Activated CD4-positive, alpha-beta T cell treated with anti-CD3 and anti-CD28 coated beads, Interleukin-2, Interleukin-4, amounts not matched to agents 100 ng/mL and 50 ng/mL, durations not matched to agents 16 hours and 8 hours (primary cell): ENCODE results near the gene FDPS.

Source experiments
- DNase-seq: peaks from one replicate; pipeline ENCODE4 v3.0.0-alpha.2; 2020; ENCODE audit warnings: low spot score

The FDPS gene

DNA sequence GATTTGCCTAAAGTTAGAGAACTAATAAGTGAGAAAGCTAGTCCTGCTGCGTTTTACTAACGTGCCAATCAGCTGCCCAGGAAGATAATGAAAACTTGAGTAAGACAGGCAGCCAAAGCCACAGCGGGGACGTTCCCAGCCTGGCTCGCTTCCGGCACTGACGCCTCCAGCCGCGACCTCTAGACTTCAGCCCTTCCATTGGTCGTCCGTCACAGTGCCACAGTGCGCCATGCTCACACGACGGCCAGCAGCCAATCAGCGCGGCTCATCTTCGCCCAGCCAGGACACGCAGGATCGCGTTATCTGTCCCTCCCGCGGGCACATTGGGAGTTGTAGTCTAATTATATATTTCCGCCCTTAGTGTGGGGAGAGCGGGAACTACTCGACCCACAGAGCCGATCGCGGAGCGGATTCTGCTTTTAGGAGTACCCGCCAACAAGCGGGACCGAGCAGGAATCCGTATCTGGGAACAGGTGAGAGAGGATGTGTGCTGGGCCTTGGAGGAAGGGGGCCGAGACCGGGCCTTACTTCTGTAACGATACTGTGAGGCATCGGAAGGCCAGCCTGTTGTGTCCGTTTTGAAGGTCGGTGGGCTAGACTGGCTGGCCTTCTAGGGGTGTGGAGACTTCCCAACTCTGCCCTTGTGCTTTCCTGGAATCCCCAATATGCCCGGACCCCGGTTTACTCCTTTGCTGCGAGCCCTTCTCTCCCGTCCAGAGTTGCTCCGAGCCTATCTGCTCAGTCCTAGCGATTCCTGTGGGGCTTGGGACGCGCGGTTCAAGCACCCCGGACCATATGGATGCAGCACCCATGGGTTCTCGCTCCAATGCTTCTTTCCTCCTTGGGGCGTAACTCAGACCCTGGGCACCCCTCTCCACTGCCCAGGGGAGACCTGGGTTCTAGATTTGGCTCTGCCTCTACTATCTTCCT, at the start of gene FDPS:
Gene FDPS (plus strand): TSS at position 374 of the 930 bp plus-strand sequence. CDS start 924 bp downstream, outside the sequence.
- DNase-seq, result peak; percentile 99

DNA sequence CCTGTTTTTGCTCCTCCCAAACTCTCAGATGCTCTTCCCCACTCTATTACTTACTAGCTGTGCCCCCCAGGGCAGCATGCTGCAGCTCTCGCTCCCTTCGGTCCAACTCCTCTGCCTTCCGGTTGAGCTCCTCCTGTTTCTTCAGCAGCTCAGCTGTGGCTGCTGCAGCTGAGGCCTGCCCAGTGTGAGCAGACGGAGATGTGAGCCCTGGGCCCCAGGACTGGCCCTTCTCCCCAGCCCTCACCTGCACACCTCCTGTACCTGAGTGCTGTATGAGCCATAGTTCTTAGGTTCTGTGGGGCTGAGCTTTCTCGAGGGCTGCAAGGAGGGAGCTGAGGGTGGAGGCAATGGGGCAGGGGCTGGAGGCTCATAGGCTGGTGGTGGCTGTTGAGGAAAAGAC, 48.4 kb upstream of the FDPS start:
- no peak for DNase-seq

DNA sequence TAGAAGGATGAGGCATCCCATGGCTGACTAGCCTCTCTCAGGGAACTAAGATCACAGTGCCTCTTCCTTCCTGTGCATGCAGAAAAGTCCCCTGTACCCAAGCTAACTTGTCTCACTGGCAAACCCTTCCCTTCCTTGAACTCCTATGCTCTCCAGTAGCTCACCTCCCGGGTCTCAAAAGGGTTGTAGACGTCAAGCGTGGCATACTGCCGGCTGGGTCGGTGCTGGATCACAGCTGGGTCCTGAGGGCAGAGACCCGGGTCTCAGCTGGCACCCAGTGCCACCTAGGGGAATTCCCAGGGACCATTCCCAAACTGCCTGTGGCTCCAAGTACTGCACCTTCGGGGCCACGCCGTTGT, 47.2 kb upstream of the FDPS start:
- peak; percentile 46 for DNase-seq

DNA sequence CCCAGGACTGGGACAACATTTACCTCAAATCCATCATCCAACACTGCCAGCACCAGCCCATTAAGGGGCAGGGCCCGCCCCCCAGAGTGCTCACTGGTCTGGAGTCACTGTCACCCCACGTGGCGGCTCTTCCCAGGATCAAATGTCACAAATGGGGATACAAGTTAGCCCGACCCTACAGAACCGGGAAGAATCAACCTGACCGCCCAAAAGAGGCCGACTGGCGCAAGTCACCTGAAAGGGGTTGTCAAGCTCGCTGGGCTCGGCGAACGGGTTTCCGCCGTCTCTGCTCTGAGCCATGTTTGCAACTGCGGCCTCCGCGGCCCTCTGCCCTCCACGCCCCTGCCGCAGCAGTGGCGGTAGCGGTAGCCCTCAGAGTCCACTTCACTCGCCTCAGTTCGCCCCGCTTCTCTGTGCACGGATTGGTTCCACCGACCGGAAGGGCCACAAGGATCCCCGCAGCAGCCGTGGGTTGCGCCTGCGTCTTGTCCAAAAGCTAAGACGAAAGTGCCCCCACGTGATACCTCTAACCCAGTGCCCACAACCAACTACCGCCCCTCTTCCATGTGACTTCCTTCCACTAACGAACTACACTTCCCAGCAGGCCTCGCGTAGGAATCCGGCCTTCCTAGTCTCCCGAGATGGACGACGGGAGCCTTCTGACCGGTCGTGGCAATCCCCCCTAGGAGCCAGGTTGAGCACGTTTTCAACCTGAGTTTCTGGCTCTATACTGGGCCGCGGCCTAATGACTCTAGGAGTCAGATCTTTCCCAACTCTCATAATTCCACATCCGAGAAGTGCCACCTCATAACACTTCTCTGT, 46.6 kb upstream of the FDPS start, which contains the start of gene SCAMP3:
Gene SCAMP3 (minus strand): TSS at position 509 of the 822 bp plus-strand sequence. CDS start 209 bp downstream, at position 300.
- peak; percentile 95 for DNase-seq

DNA sequence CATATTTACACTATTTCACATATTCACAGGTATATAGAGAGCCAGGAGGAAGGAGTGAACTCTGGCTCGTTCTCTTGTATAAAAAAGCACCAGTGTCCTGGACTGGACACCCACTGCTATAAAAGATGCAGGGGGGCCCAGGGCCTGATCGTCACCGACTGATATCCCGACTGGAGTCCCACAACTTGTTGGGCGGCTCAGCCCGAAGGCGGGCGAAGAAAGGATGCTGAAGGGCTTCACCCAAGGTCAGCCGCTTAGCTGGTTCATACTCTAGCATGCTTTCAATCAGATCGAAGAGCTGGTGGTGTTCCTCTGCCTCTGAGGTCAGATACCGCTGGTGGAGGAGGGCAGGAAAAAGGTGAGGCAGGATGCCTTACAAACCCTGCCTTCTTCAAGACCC, 45.6 kb upstream of the FDPS start:
- no peak for DNase-seq

DNA sequence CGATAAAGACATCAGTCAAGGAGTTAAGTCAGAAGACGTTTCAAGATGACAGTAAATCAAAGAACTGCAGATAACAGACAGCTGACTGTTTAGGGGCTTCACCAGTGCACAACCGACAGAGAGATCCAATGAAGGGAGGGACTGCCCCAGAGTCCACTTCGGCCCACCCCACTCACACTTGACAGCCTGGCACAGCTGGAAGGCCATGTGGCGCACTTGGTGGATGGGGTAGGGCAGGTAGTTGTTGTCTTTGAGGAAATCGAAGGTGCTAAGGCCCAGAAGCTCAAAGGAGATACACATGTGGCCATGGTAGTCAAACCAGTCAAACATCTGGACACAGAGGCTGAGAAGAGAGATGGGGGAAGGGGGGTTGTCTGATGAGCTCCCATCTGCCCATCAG, 42.1 kb upstream of the FDPS start:
- no peak for DNase-seq

DNA sequence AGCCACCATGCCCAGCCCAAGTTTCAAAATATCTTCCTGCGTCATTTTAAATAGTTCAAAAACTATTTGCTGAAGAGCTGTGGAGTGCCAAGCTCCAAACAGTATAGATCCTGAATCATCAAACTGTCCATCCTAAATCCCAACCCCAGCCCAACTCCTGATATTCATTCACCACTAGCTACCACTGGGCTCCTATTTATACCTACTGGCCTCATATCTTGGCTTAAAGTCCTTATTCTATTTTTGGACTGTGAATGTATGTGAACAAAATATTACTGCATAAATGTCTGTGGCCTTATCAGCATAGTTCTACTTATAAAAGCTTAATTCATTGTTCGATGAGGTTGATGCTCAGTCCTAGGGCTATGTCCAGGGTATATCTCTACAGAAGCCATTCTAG, 41.3 kb upstream of the FDPS start:
- no peak for DNase-seq

DNA sequence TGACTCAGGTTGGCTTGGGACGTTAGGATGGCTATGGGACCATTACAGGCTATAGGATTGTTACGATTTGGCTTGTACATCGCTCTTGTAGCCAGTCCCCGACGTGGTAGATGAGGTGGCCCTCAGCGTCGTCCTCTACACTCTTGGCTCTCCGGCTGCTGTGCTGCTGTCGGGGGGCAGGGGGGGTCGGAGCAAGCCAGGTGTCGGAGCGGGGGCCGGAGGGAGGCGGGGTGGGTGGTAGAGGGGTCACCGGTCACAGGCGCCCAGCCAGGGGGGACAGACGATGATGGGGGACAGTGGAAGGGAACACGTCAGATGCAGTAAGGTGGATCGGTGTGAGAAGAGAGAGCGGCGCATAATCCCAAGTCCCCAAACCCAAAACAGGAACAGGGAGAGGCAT, 40.0 kb upstream of the FDPS start:
- no peak for DNase-seq

DNA sequence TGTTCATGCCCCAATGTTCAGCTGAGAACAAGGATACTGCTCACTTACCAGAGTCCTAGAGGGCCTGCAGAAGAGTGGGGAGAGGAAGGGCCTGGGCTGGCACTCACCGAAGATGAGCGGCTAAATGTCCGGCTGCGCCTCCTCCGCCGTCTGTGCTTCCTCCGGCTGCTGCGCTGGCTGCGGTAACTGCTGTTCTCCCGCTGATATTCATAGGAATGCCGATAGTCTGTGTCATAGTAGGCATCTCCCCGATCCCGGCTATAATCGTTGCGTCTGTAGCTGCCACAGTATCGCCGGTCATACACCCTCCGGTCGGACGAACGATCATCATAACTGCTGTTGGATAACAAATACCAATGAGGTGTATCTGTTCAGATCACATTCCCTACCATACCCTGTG, 39.3 kb upstream of the FDPS start:
- no peak for DNase-seq

DNA sequence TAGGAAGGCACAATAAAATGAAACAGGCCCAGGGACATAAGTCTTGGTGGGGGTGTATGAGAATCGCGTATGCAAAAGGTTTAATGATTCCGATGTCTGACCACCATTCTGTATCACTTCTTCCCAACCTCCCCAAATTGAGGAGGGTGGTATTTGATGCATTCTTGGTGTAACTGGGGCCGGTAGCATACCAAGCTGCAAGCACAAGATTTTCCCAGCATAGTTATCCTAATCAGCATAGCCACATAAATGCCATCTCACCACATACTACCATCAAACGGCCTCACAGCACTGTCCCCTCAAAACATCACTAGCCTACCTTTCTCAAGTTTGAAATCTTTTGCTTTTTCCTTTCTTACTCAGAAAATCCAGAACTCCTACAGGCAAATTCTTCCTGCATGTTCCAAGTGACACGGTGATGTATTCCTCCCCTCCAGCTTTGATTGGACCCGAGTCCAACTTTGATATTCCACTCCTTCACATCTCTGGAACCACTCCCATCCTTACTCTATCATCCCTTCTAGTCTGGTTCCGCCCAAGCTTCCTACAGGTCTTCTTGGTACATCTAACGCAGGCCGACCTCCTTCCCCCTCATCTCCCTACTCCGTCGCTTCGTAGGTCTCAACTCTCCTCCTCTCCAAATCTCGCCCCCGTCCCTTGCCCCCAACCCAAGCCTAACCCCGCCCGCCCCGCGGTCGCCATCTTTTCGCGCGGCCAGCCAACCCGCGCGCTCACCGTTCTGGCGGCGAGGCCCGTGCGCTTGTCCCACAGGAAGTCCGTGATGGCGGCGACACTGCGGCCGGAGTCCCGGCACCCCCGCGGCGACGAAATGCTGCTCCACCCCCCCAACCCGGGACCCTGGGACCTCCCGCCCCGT, 36.0 kb upstream of the FDPS start:
- DNase-seq, result no peak

DNA sequence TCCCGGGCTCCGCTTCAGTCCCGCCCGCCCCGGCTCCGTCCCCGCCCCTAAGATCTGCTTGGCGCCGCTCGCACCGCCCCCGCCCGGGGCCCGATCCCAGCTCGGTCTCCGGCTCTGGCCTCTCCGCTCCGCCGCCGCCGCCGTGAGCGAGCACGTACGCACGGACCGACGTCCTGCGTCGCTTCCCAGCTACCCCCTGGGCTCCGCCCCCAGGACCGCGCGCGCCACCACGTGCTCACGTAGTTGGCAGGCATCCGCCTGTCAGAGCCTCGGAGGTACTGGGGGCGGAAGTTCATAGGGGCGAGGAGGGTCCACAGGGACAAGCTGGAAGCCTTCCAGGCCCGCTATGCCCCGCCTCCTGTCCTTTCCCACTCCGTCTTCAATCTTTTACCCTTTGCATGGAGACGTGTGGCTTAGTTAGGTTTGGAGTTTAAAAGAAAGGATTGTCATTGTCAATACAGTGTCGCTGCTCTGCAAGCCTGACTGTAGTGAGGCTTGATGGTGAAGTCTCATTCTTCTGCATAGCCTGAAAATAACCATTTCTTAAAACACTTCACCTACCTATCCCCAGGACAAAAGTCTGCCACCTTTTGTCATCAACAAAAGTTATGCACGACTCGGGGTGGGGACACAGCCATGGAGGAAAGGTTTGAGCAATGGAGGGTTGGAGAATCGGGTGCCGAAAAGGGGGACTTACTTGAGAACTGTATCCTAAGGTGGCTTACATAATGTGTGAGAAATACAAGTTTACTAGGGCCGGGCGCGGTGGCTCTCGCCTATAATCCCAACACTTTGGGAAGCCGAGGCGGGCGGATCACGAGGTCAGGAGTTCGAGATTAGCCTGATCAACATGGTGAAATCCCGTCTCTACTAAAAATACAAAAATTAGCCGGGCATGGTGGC, 35.1 kb upstream of the FDPS start, which contains the start of gene CLK2:
Gene CLK2 (minus strand): TSS at position 162 of the 903 bp plus-strand sequence. CDS start 2,527 bp downstream, outside the sequence.
- peak; percentile 96 for DNase-seq

DNA sequence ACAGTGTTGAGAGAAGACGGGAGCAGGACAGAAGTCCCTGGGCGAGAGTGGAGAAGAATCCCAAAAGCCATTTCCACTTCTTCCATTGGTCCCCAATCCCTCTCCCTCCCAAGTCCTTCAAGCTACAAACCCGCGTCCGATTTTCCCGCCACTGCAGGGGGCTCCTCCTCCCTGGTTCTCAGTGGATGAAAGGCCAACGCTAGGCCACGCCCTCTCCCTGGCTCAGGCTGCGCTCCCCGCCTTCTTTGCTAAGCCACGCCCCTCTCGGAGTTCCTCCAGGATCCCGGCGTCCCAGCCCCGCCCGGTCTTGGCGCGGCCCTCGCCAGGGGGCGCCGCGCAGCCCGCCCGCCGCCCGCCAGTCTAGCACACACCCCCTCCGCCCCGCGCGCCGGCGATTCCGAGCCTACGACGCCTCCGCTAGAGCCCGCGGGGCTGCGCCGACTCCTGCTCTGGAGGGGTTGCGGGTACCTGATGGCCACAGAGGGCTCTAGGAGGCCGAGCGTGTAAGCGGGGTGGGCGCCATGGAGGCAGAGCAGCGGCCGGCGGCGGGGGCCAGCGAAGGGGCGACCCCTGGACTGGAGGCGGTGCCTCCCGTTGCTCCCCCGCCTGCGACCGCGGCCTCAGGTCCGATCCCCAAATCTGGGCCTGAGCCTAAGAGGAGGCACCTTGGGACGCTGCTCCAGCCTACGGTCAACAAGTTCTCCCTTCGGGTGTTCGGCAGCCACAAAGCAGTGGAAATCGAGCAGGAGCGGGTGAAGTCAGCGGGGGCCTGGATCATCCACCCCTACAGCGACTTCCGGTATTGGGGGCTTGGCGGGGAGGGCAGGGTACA, 31.4 kb upstream of the FDPS start, which contains the start of gene HCN3:
Gene HCN3 (plus strand): TSS at position 394 of the 832 bp plus-strand sequence. CDS start 128 bp downstream, at position 522.
- DNase-seq, result peak; percentile 97

DNA sequence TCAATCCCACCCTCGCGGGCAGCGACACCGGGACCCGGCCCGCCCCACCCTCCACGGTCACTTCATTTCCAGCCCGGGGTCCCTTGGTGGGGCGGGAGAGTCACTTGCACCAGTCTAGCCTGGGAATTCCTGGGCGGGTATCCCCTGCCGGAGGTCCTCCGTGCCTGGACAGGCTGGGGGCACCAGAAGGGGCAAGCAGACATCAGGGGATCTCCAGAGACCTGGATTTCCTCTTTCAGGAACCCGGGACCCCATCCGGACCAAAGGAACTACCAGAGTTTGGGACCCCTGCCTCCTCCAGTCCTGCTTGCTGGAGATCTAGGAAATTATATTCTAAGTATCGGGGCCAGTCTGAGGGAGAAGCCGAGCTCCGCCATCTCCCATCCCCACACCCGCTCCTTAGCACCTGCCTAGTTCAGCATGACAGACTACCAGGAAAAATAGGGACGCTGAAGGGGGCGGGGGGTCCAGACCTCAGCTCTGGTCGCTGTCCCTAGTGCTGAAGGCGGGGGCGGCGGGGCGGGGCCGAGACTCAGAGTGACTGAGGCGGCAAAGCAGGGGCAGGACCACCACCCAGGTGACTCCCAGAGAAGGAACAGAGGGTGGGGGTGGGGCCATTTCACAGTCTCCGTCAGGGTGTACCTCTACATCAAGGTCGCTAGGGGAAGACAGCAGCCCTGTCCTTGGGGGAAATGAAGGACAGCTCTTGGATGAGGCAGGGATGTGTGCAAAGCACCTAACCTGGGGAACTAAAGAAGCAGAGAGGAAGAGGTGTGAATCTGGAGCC, 30.6 kb upstream of the FDPS start:
- DNase-seq, result peak; percentile 30

DNA sequence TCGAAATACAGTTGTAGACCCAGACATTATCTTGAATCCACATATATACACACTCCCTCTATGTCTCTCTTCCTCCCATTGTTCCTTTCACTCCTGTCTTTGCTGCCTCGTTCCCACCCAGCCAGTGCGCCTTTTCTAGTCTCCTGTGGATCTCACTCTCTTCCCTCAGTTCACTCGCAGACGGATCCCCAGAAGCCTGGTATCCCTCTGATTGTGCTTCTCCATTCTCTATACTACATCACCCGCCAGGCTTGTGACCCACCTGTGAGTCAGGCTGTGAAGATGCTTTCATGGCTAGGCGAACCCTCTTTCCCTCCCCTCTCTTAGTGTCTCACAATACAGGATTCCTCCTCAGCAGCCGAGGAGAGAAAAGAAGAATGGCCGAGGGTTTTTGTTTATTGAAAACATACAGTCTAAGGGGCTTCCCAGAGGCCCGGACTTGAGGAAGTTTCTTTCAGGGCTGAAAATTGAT, 29.9 kb upstream of the FDPS start:
- DNase-seq, result no peak

DNA sequence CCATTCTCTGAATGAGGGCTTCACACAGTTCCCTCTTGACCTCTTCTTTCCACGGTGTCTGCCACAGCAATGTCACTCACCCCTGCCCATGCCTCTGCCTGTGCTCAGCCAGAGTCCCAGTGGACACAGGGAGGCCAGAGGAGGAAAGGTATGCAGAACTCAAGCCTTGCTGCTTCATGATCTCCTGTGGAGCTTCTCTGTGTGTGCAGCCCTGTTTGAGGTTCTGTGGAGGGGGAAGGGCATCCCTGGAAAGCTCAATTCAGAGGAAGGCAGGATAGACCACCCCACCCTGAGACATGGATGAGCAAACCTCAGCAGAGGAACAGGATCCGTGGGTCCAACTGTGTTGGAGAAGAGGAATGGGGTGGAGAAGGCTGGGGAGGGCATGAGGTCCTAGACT, 29.4 kb upstream of the FDPS start:
- no peak for DNase-seq

DNA sequence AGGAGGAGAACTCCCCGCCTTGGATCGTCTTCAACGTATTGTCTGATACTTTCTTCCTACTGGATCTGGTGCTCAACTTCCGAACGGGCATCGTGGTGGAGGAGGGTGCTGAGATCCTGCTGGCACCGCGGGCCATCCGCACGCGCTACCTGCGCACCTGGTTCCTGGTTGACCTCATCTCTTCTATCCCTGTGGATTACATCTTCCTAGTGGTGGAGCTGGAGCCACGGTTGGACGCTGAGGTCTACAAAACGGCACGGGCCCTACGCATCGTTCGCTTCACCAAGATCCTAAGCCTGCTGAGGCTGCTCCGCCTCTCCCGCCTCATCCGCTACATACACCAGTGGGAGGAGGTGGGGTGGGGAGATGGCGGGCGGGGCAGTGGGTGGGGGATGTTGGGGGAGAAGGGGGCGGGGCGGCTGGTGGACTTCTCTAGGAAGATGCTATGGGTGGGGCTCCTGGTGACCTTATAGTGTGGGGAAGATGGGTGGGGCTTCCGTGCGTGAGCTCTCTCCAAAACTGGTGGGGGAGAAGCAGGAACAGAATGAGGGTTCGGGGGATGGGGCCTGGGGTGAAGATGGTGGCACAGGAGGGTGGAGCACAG, 26.1 kb upstream of the FDPS start:
- DNase-seq, result no peak

DNA sequence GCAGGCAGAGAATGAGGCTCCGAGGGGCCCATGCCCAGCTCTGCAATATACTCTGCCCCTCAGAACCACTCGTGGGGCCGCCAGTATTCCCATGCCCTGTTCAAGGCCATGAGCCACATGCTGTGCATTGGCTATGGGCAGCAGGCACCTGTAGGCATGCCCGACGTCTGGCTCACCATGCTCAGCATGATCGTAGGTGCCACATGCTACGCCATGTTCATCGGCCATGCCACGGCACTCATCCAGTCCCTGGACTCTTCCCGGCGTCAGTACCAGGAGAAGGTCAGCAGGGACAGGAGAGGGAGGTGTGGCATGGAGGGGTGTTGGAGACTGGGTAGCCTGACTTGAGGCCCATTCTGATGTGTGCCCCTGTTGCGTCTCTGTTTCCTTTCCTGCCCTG, 24.2 kb upstream of the FDPS start:
- no peak for DNase-seq

DNA sequence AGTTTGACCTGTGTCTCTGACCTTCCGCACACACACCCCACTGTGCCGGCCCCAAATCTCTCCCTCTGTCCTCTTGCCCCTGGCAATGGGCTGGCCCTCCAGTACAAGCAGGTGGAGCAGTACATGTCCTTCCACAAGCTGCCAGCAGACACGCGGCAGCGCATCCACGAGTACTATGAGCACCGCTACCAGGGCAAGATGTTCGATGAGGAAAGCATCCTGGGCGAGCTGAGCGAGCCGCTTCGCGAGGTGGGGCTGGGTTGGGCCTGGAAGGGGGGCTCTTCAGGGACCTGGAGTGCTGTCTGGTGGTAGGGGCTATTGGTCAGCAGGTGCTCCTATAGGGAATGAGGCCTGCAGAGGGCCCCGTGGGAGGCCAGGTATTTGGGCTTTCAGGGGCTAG, 23.6 kb upstream of the FDPS start:
- DNase-seq, result no peak
